Activated T-helper 9 cell treated with anti-CD3 and anti-CD28 coated beads, Interleukin-2, amount 50 U/mL, for 16 hours (primary cell): ENCODE data around the gene RAPGEFL1.
"Not testable (repeated sequence)": the region's sequence is repeated elsewhere in the genome, so short reads cannot be mapped to it uniquely, and the experiment has no call there.

ENCODE experiments used
- DNase-seq: peaks from one replicate; pipeline ENCODE4 v3.0.0-alpha.2; 2020; ENCODE audit warnings: low read depth

The RAPGEFL1 gene, protein sequence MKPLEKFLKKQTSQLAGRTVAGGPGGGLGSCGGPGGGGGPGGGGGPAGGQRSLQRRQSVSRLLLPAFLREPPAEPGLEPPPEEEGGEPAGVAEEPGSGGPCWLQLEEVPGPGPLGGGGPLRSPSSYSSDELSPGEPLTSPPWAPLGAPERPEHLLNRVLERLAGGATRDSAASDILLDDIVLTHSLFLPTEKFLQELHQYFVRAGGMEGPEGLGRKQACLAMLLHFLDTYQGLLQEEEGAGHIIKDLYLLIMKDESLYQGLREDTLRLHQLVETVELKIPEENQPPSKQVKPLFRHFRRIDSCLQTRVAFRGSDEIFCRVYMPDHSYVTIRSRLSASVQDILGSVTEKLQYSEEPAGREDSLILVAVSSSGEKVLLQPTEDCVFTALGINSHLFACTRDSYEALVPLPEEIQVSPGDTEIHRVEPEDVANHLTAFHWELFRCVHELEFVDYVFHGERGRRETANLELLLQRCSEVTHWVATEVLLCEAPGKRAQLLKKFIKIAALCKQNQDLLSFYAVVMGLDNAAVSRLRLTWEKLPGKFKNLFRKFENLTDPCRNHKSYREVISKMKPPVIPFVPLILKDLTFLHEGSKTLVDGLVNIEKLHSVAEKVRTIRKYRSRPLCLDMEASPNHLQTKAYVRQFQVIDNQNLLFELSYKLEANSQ

DNA sequence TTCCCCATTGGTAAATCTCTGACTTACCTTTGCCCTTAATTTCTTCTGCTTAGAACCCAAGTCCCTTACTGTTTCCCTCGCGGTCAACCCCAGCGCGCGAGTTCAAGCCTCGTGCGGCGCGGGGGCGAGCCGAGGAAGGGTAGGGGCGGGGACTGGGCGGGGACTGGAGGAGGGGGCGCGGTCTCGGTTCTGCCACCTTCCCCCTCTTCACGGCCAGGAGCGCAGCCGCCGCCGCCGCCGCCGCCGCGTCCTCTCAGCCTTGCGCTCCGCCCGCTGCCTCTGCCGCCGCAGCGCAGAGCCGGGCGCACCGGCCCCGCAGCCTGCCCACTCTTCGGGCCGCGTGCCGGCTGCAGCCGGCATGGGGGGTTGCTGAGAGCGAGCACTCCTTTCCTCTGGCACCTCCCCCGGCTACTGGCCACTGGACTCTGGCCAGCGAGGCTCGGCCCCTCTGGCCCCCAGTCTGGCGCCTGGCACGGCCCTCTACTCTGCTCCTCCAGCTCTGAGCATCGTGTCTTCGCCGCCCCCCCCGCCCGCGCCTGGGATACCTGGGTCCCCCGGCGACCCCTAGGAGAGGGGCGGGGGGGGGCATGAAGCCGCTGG is at the start of gene RAPGEFL1:
Gene RAPGEFL1, plus strand, starts transcription at position 196 of the 600 bp plus-strand sequence. Its CDS starts 392 bp downstream, at position 588.
- DNase-seq, result peak; percentile 79

DNA sequence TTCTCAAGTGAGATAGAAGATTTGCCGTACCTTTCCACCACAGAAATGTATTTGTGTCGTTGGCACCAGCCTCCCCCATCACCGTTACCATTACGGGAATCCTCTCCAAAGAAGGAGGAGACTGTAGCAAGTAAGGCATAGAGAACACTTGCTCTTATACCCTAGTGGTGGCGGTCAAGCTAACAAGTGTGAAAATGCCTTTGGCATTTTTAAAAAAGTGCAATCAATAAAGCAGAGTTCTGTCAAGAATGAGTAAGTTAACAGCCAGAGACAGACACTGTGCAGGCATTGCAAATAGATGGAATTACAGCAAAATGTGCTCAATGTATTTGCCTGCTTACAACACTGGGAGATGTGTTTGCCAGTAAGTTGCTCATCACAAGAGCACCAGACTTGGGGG is 47.8 kb upstream of the RAPGEFL1 start:
- DNase-seq, result no peak

DNA sequence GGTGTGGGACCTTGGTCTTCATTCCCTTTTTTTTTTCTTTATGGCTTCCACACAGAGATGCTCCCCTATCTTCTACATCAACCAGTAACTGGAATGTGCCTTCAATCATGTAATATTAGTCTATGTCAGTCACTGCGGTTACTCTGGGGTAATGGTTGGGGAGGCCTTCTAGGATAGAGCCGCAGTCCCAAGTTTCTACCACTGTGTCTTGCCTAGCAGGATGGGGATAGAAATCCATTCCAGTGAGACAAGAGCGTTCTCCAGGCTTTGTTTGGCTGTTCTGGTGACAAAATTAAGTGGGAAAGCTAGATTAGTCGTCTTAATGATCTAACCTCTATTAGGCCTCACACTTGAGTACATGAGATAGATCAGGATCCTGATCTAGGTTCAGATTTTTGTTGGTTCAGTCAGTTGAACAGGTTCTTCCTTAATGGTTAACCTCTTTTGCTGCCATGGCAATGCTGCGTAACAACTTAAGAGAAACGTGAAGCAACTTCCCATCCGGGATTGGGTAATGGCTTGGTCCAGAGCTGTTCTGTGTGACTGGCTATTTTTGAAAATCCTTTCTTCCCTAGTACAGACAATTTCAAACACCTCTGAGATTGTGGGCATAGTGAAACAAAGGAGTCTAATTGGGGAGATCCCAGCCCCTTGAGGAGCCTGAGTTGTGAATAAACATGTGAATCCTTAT is 46.8 kb upstream of the RAPGEFL1 start:
- no peak for DNase-seq

DNA sequence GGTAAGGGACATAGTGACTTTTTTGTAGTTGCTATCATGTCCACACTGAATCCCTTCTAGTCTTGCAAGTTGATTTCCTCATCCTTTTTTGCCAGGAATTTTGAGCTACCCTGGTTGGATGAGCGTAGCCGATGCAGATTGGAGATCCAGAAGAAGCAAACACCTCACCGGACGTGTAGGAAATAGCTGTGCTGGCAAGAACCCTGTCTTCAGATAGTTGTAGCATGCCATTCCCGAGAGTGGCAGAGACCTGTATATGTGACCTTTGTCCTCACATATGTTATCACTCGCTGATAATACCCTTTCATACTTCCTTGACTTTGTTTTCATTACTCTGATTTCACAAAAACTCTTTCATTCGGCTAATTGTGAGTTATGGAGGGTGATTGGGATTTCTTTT is 43.1 kb upstream of the RAPGEFL1 start:
- no peak for DNase-seq

DNA sequence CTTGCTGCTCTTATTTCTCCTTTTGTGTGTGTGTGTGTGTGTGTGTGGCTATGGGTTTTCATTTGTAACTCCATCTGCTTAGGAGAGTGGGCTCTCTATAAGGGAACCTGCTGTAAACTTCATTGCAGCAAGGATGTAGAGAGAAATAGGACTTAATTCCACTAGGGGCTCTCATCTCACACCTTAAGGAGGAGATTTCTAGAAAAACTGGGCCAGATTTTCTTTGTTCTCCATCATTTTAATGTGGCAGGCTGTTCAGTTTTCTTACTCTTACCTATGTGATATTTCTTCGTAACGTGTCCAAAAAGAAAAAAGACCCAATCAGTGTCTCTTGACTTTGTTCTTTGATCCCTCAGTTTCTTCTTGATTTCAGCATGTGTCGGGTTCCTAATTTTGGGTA is 41.5 kb upstream of the RAPGEFL1 start:
- DNase-seq, result no peak

DNA sequence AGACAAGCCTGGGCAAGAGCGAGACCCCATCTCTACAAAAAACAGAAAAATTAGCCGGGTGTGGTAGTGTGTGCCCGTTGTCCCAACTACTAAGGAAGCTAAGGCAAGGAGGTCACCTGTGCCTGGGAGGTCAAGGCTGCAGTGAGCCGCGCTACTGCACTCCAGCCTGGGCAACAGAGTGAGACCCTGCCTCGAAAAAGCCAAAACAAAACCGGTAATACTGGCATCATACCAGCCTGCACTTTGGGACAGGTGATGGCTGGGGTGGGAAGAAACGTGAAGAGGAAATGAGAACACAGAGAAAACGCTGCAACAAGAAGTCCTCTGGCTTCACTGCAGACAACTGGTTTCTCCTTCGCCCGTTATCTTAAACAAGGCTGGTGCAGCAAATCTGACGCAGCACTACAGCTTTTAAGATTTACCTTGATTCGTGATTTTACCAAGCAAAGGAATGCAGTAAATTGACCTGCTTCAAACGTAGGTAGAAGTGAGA is 37.7 kb upstream of the RAPGEFL1 start:
- DNase-seq, result no peak

DNA sequence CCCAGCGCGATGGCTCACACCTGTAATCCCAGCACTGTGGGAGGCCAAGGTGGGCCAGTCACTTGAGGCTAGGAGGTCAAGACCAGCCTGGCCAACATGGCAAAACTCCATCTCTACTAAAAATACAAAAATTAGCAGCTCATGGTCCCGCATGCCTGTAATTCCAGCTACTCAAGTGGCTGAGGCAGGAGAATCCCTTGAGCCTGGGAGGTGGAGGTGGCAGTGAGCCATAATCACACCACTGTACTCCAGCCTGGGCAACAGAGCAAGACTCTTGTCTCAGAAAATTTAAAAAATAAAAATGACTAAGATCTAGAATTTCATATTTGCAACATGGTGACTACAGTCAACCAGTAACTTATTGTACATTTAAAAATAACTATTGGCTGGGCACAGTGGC is 34.1 kb upstream of the RAPGEFL1 start:
- DNase-seq, result not testable (repeated sequence)

DNA sequence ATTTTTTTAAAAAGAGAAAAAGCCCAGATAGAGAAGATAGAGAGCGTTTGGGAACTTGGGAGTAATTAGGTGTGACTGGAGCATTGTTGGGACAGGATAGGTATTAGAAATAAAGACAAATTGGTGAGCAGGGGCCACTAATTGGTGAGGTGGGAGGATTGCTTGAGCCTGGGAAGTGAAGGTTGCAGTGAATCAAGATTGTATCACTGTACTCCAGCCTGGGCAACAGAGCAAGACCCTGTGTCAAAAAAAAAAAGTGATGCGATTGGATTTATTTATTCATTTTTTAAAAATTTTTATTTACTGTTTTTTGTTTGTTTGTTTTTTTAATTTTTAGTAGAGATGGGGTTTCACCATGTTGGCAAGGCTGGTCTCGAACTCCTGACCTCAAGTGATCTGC is 31.8 kb upstream of the RAPGEFL1 start:
- no peak for DNase-seq

DNA sequence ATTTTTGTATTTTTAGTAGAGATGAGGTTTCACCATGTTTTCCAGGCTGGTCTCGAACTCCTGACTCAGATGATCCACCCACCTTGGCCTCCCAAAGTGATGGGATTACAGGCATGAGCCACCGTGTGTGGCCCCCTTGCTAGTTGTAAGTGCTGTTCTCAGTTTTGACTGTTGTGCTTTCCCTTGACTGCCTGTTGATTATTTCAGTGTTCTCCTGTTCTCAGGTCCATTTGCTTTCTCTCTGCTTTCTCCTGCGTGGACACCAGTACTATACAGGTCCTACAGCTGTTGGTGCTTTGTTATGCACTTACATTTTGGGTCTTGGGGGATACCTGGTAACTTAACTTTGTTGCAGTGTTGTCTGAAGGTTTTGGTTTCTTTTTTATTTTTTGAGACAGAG is 28.7 kb upstream of the RAPGEFL1 start:
- DNase-seq, result no peak

DNA sequence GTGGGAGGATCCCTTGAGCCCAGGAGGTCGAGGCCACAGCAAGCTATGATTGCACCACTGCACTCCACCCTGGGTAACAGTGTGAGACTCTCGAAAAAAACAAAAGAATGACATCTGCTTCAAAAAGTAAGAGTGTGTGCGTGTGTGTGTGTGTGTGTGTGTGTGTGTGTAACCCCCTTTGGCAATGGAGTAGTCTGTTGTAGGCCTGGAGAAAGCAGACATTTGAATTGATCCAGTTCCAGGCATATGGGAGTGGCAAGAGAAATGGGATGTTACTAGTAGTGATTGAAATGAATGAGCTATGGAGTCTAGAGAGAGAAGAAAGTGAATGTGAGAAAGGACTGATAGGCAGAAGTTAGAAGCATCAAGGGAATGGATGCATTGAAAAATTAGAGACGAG is 27.0 kb upstream of the RAPGEFL1 start:
- no peak for DNase-seq

DNA sequence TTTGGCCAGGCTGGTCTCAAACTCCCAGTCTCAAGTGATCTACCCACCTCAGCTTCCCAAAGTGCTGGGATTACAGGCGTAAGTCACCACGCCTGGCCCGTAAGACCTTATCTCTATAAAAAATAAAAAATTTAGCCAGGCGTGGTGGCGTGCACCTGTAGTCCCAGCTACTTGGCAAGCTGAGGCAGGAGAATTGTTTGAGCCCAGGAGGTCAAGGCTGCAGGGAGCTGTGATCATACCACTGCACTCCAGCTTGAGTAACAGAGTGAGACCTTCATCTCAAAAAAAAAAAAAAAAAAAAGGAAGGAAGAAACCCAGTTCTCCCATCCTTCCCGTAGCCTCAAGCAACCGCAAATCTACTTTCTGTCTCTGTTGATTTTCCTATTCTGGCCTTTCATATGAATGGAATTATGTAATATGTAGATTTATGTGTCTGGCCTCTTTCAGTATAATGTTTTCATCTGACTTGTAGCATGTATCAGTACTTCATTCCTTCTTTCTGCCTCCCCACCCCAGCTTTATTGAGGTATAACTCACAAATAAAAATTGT is 25.8 kb upstream of the RAPGEFL1 start:
- no peak for DNase-seq

DNA sequence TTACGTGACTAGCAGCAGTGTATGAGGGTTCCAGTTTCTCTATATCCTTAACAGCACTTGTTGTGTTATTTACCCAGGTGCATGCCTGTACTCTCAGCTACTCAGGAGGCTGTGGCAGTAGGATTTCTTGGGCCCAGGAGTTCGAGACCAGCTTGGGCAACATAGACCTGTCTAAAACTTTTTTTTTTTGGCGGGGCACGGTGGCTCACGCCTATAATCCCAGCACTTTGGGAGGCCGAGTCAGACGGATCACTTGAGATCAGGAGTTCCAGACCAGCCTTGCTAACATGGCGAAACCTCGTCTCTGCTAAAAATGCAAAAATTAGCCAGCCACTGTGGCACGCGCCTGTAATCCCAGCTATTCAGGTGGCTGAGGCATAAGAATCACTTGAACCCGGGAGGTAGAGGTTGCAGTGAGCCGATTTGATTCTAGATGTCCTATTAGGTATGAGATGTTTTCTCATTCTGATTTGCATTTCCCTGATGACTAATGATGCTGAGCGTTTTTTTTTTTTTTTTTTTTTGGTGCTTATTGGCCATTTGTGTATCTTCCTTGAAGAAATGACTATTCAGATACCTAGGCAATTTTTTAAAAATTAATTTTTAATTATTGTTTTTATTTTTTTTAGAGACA is 23.6 kb upstream of the RAPGEFL1 start:
- no peak for DNase-seq

DNA sequence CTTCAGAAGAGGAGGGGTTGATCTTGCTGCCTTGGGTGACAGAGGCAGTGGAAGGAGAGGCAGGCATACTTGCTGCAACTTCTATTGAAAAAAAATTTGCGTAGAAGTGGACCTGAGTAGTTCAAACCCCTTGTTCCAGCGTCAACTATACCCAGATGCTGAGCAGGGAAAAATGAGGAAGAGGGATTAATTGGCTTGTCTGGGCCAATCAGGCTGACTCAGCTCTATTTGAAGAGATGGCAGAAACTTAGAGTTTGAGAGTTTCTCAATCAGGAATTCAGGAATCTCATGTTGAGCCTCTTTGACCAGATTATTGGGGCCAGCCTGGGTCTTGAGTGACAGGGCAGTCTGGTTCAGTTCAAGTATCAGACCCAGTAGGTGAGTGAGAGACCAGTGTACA is 19.3 kb upstream of the RAPGEFL1 start:
- DNase-seq, result no peak

DNA sequence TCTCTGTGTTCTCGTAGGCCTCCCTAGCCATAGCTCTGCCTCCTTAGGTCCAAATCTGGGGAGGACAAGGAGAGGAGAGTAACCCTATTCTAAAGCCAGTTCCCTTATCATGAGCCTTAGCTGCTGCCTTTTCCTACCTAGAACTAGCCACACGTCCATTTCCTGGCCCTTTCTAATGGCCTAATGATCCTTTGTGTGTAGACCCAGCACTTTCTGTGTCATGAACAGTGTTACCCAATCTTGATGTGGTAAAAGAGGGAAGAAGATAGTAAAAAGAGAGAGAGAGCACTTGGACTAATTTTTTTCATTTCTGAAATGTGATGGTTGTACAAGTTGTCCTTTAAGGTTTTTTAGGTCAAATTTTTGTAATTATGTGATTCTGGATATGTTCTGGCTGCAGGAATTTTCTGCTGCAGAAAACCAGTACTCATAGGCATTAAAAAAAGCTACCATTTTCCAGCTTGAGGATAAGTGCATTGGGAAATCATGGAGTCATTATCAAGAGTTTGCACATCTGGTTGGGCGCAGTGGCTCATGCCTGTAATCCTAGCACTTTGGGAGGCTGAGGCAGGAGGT is 18.7 kb upstream of the RAPGEFL1 start:
- no peak for DNase-seq

DNA sequence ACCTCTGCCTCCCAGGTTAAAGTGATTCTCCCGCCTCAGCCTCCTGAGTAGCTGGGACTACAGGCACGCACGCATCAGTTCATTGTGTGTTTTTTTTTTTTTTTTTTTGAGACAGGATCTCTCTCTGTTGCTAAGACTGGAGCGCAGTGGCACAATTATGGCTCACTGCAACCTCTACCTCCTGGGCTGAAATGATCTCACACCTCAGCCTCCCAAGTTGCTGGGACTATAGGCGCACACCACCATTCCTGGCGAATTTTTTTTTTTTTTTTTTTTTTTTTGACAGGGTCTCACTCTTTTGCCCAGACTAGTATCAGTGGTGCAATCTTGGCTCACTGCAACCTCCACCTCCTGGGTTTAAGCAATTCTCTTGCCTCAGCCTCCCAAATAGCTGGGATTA is 17.8 kb upstream of the RAPGEFL1 start:
- no peak for DNase-seq

DNA sequence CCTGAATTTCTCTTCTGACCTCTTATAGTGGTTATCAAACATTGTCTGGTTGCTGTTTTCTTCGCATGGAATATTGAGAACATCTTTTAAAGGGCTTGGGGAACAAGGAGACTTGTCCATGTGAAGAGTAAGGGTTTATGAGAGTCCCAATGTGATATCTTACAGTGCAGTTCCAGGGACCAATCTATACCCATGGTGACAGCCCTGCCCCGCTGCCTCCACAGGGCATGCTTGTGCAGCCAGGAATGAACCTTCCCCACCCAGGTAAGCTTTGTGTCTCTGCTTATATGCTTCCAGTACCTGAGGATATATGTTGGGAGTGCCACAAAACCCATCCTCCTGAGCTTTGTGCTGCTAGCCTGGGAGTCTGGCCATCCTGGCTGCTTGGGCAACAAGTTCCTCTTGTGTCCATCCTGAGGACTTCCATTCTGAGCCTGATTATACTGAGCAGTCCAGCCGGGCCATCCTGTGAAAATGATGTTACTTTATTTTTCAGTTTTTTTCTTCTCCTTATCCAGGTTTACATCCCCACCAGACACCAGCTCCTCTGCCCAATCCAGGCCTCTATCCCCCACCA is 9.5 kb upstream of the RAPGEFL1 start:
- DNase-seq, result no peak

DNA sequence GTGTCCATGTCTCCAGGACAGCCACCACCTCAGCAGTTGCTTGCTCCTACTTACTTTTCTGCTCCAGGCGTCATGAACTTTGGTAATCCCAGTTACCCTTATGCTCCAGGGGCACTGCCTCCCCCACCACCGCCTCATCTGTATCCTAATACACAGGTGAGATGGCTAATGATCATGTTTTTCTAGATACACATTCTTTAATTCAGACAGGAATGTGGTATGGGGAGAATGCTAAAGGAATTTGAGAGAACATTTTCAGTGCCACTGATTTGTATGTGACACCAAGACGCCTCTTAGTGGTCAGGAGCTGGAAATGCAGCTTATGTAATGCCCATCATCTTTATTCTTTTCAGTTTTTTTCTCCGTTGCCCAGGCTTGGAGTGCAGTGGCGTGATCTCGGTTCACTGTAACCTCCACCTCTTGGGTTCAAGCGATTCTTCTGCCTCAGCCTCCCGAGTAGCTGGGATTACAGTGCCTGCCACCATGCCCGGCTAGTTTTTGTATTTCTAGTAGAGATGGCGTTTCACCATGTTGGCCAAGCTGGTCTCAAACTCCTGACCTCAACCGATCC is 8.9 kb upstream of the RAPGEFL1 start:
- no peak for DNase-seq

DNA sequence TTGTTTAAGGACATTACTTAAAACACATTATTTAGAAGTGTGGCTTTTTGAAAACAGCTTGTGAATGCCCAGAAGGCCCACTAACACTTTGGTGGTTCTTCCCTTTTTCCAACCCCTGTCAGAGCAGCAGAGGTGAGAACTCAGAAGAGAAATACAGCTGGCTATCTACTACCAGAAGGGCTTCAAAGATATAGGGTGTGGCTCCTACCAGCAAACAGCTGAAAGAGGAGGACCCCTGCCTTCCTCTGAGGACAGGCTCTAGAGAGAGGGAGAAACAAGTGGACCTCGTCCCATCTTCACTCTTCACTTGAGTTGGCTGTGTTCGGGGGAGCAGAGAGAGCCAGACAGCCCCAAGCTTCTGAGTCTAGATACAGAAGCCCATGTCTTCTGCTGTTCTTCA is 6.9 kb upstream of the RAPGEFL1 start:
- DNase-seq, result no peak

DNA sequence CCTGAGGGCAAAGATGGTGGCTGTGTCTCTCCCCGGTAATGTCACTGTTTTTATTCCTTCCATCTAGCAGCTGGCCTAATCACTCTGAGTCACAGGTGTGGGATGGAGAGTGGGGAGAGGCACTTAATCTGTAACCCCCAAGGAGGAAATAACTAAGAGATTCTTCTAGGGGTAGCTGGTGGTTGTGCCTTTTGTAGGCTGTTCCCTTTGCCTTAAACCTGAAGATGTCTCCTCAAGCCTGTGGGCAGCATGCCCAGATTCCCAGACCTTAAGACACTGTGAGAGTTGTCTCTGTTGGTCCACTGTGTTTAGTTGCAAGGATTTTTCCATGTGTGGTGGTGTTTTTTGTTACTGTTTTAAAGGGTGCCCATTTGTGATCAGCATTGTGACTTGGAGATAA is 5.5 kb upstream of the RAPGEFL1 start:
- no peak for DNase-seq

DNA sequence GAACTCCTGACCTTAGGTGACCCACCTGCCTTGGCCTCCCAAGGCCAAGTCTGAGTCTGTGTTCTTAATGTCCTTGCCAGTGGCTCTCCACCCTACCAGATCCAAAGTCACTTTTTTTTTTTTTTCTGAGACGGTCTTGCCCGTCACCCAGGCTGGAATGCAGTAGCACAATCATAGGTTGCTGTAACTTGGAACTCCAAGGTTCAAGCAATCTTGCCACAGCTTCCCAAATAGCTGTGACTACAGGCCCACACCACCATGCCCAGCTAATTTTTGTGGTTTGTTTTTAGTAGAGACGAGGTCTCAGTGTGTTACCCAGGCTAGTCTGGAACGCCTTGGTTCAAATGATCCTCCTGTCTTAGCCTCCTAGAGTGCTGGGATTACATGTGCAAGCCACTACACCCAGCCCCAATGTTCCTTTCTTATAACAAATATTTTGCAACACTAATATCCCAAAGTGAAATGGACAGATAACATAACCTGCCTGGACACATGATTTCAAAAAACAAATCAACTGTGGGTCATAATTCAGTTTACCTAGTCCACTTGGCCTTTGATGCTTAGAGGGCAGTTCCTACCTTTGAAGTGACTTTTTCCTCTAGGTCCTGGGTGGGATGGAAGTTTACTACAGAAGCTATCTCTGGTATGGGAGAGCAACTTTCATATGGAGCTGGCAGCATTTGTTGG is 4.0 kb upstream of the RAPGEFL1 start:
- DNase-seq, result no peak
